Bronchial epithelial cell (primary cell): ENCODE results near the gene AP3B1. TPM values are rescaled to one million over a fixed set of nuclear protein-coding genes. Genes with fewer than 3 reads are reported as not detected.

Source experiments
- DNase-seq: peaks from one replicate; pipeline ENCODE4 v3.0.0-alpha.2; 2010; ENCODE audit warnings: low read depth
- FAIRE-seq: peaks from 2 replicates; lab custom pipeline; 2011; peaks lifted over from hg19 to GRCh38; lab: Jason Lieb, UNC
- H3K27me3 ChIP-seq: 2 replicates; pipeline ENCODE4 v1.5.1; 2011; ENCODE audit warnings: low read length; ENCODE audit not compliant: control insufficient read depth, insufficient read depth
- H3K36me3 ChIP-seq: 2 replicates; pipeline ENCODE4 v1.5.1; 2011; ENCODE audit warnings: low read length; ENCODE audit not compliant: control insufficient read depth, insufficient read depth
- H3K4me3 ChIP-seq: 2 replicates; pipeline ENCODE4 v1.5.1; 2011; ENCODE audit warnings: mild to moderate bottlenecking, low read depth, low read length, control low read depth
- CTCF ChIP-seq: IDR thresholded peaks from 2 replicates; pipeline ENCODE4 v1.5.1; 2011; ENCODE audit warnings: mild to moderate bottlenecking, moderate library complexity, low read length, control low read depth, inconsistent platforms; ENCODE audit not compliant: insufficient read depth, severe bottlenecking
- total RNA-seq: library from RNA; depleted of rRNA; stranded (reverse); fragments of >200 nt; gene quantifications from 2 replicates; pipeline ENCODE4 v1.2.1, GENCODE V29; 2014

The AP3B1 gene
- total RNA-seq, 1 donor from 2014 or later = 27.4 TPM

- DNase-seq = no peak
- no peak for FAIRE-seq
These were observed 293.3 kb downstream of the AP3B1 start for GRCh38 chr5:78001197-78001596.

GRCh38 chr5:78000191-78000590 lies 294.3 kb downstream of the AP3B1 start:
- FAIRE-seq (no peak), DNase-seq (no peak)
- no peak overlapping the region for H3K4me3 ChIP-seq
- no peak for TF ChIP-seq CTCF
- no peaks in the 10 kb centered on the region for H3K27me3 ChIP-seq
- H3K36me3 ChIP-seq = peaks cover 1% of the 10 kb centered on the region

More at GRCh38 chr5:78001197-78001596, 293.3 kb downstream of the AP3B1 start:
- Histone ChIP-seq H3K4me3 (no peak overlapping the region), H3K36me3 (peaks cover 1% of the 10 kb centered on the region), H3K27me3 (no peaks in the 10 kb centered on the region)
- TF ChIP-seq CTCF = no peak

GRCh38 chr5:77999399-77999798 lies 295.1 kb downstream of the AP3B1 start:
- Histone ChIP-seq H3K36me3 (peaks cover 1% of the 10 kb centered on the region), H3K4me3 (no peak overlapping the region), H3K27me3 (no peaks in the 10 kb centered on the region)
- FAIRE-seq (no peak), DNase-seq (no peak)
- no peak for TF ChIP-seq CTCF

GRCh38 chr5:77996943-77997342 lies 297.6 kb downstream of the AP3B1 start:
- Histone ChIP-seq H3K36me3 (no peaks in the 10 kb centered on the region), H3K27me3 (no peaks in the 10 kb centered on the region), H3K4me3 (no peak overlapping the region)
- FAIRE-seq (no peak), DNase-seq (no peak)
- no peak for TF ChIP-seq CTCF

GRCh38 chr5:77995793-77996409 lies 298.6 kb downstream of the AP3B1 start:
- no peak for TF ChIP-seq CTCF
- DNase-seq (no peak), FAIRE-seq (no peak)
- Histone ChIP-seq H3K4me3 (no peak overlapping the region), H3K36me3 (no peaks in the 10 kb centered on the region), H3K27me3 (no peaks in the 10 kb centered on the region)

GRCh38 chr5:77994943-77995342 lies 299.6 kb downstream of the AP3B1 start:
- FAIRE-seq (no peak), DNase-seq (no peak)
- TF ChIP-seq CTCF = no peak
- Histone ChIP-seq H3K27me3 (no peaks in the 10 kb centered on the region), H3K36me3 (no peaks in the 10 kb centered on the region), H3K4me3 (no peak overlapping the region)
